ENCODE data around the gene SBNO2.
"Not testable (repeated sequence)": the region's sequence is repeated elsewhere in the genome, so short reads cannot be mapped to it uniquely, and the experiment has no call there.

Gene SBNO2

GRCh38 chr19:1116726-1117581 is 57.1 kb downstream of the SBNO2 start:
- TF ChIP-seq CTCF (IDR thresholded peaks at IDR 0.05; ENCODE audit: low read depth, low read length), result no peak
- H3K4me1 ChIP-seq, result peaks cover 10% of the 10 kb centered on the region
- H3K27me3 ChIP-seq, result no peaks in the 10 kb centered on the region
- H3K36me3 ChIP-seq, result peaks cover 38% of the 10 kb centered on the region
- peak; percentile 11 for DNase-seq
- no peaks in the 10 kb centered on the region for H3K9me3 ChIP-seq
- no peak overlapping the region for H3K4me3 ChIP-seq (ENCODE audit: low read depth, low read length)

GRCh38 chr19:1115646-1116420 is 58.2 kb downstream of the SBNO2 start:
- Histone ChIP-seq H3K36me3 (peaks cover 30% of the 10 kb centered on the region), H3K4me1 (peaks cover 11% of the 10 kb centered on the region), H3K27me3 (no peaks in the 10 kb centered on the region), H3K9me3 (no peaks in the 10 kb centered on the region), H3K4me3 (ENCODE audit: low read depth, low read length) (no peak overlapping the region)
- no peak for TF ChIP-seq CTCF (IDR thresholded peaks at IDR 0.05; ENCODE audit: low read depth, low read length)
- no peak for DNase-seq

GRCh38 chr19:1114728-1115127 is 59.3 kb downstream of the SBNO2 start:
- not testable (repeated sequence) for DNase-seq; H3K9me3 ChIP-seq; H3K27me3 ChIP-seq; H3K4me3 ChIP-seq (ENCODE audit: low read depth, low read length)
- Histone ChIP-seq H3K36me3 (peaks cover 25% of the 10 kb centered on the region), H3K4me1 (peaks cover 11% of the 10 kb centered on the region)

GRCh38 chr19:1113986-1114483 is 60.0 kb downstream of the SBNO2 start:
- no peaks in the 10 kb centered on the region for H3K27me3 ChIP-seq
- H3K4me3 ChIP-seq (ENCODE audit: low read depth, low read length), result no peak overlapping the region
- H3K4me1 ChIP-seq, result peaks cover 11% of the 10 kb centered on the region
- H3K9me3 ChIP-seq, result no peaks in the 10 kb centered on the region
- no peak for TF ChIP-seq CTCF (IDR thresholded peaks at IDR 0.05; ENCODE audit: low read depth, low read length)
- H3K36me3 ChIP-seq, result peaks cover 25% of the 10 kb centered on the region
- DNase-seq, result no peak

GRCh38 chr19:1113030-1113985 is 60.8 kb downstream of the SBNO2 start:
- Histone ChIP-seq H3K4me1 (peaks cover 11% of the 10 kb centered on the region), H3K9me3 (no peaks in the 10 kb centered on the region), H3K27me3 (no peaks in the 10 kb centered on the region), H3K36me3 (peaks cover 30% of the 10 kb centered on the region), H3K4me3 (ENCODE audit: low read depth, low read length) (no peak overlapping the region)
- TF ChIP-seq CTCF (IDR thresholded peaks at IDR 0.05; ENCODE audit: low read depth, low read length), result peak; percentile 73
- peak; percentile 99 for DNase-seq

Data from BE2C (cell line).